Duodenal mucosa (tissue), 2 donors: ENCODE data around the gene MYO3B.

ENCODE experiments used
- H3K27ac ChIP-seq: one replicate; pipeline ENCODE4 v1.7.0; 2013; ENCODE audit warnings: low read depth, low read length
- H3K27me3 ChIP-seq, 2 donors: one replicate each; pipeline ENCODE4 v1.7.0; 2013; ENCODE audit warnings: low read length in 2 of 2, control low read depth in 1 of 2; ENCODE audit not compliant: insufficient read depth in 2 of 2, control insufficient read depth in 1 of 2
- H3K36me3 ChIP-seq, 2 donors: one replicate each; pipeline ENCODE4 v1.7.0; 2013; ENCODE audit warnings: low read length in 2 of 2, control low read depth in 1 of 2; ENCODE audit not compliant: insufficient read depth in 2 of 2, control insufficient read depth in 1 of 2
- H3K4me1 ChIP-seq, 2 donors: one replicate each; pipeline ENCODE4 v1.7.0; 2013; ENCODE audit warnings: low read length in 2 of 2, control low read depth in 1 of 2; ENCODE audit not compliant: insufficient read depth in 2 of 2, control insufficient read depth in 1 of 2
- H3K4me3 ChIP-seq, 2 donors: one replicate each; pipeline ENCODE4 v1.7.0; 2013; ENCODE audit warnings: low read length in 2 of 2, low read depth in 1 of 2
- H3K9ac ChIP-seq, 2 donors: one replicate each; pipeline ENCODE4 v1.7.0; 2013; ENCODE audit warnings: low read length in 2 of 2, low read depth in 1 of 2
- H3K9me3 ChIP-seq, 2 donors: one replicate each; pipeline ENCODE4 v1.7.0; 2013; ENCODE audit warnings: low read length in 2 of 2, control low read depth in 1 of 2; ENCODE audit not compliant: control insufficient read depth in 1 of 2

The MYO3B gene

DNA sequence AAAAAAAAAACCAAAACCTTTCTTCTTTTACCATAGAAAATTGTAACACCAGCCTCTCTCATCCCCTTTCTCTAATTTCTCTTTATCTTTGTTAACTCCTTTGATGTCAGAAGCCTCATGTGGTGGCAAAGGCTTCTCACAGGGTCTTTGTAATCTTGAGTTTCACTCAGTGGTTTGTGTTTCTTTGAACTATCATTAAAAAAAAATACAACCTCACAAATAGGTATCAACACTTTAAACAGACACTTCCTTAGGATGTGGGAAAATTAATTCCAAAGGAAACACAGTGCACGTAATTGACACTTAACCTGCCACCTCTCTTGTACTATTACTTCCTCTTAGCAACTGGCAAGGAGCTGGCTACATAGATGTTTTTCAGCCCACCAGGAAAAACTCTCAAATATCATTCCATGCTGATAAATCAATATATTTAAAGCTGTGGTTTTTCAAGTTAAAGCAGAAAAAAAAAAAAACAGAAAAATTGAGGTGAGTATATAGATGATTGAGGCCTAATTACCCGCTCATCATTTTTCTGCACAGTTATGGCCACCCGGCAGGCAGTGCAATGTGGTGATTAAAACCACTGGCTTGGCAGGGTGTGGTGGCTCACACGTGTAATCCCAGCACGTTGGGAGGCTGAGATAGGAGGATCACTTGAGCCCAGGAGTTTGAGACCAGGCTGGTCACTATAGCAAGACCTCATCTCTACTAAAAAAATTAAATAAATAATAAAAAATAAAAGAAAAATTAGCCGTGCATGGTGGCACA lies 193.5 kb downstream of the MYO3B start:
- no peaks in the 10 kb centered on the region for H3K9me3 ChIP-seq
- H3K9ac ChIP-seq, result no peak overlapping the region
- H3K4me1 ChIP-seq, result no peaks in the 10 kb centered on the region
- peaks cover 13 to 19% of the 10 kb centered on the region in 2 donors for H3K27me3 ChIP-seq
- H3K27ac ChIP-seq, result no peak overlapping the region
- H3K4me3 ChIP-seq, result no peak overlapping the region
- no peaks in the 10 kb centered on the region for H3K36me3 ChIP-seq

DNA sequence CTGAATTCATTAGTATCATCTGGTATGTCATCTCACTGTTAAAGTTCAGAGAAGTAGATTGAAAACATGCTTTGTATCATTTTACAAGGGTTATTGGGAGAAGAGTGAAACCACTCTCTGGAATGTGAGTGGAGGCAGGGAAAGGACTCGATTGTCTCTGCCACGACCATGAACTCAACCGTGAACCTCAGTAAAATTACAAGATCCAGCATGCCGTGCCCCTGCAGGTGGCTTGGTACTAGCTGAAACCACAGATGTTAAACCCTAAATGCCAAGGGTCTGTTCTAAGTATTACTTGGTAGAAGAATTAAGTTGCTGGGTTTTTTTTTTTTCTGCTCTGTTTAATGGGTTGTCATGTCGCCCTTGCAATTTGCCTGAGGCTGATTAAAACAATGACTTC lies 197.2 kb downstream of the MYO3B start:
- Histone ChIP-seq H3K27ac (no peak overlapping the region), H3K4me3 (no peak overlapping the region), H3K9ac (no peak overlapping the region), H3K4me1 (no peaks in the 10 kb centered on the region), H3K36me3 (no peaks in the 10 kb centered on the region), H3K9me3 (no peaks in the 10 kb centered on the region), H3K27me3 (peaks cover 4 to 11% of the 10 kb centered on the region in 2 donors)

DNA sequence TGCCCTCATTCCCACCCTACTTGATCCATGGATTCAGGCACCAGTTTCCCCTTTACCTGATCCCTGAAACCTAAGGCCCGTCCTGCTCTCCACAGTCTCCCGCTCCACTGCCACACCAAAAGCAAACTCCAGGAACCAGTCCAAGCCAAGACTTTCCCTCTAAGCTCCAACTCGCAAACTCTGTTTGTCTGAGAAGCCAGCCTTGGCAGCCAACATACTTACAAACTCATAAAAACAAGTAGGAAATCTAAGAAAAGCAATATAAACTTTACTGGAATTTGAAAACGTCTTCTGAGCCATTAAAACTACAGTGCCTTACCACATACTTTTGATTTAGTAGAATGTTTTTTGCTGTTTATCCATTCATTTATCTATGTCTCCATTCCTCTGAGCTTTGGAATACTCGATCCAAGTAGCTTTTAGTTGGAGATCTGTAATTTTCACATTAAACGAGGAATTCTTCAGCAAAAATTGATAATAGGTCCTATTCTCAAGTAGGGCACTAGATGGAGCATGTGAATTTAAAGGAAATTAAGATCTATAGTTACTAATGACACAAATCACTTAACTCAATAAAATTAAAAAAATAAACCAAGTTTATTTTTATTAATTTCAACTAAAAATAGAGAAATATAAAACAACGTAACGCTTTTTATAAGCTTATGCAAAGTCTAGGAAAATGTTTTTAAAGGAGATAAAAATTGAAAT lies 199.7 kb downstream of the MYO3B start:
- Histone ChIP-seq H3K27ac (no peak overlapping the region), H3K4me1 (no peaks in the 10 kb centered on the region), H3K4me3 (no peak overlapping the region), H3K27me3 (peaks cover 2 to 8% of the 10 kb centered on the region in 2 donors), H3K36me3 (no peaks in the 10 kb centered on the region), H3K9ac (no peak overlapping the region), H3K9me3 (no peaks in the 10 kb centered on the region)

DNA sequence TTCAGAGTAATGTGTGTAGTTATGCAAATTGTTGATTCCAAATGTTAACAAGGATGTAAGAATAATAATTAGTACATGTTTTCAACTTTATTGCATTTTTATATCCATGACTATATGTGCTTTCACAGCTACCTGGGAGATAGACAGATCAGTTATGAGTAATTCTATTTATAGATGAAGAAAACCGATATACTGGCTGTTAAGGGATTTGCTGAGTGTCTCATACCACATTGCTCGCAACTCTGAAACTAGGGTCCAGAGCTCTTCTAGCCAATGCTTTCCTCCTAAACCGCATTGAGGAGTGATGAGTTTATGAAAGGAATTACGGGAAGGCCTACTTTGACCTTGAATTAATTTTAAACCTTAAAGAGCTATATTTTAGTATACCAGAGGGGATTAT lies 202.3 kb downstream of the MYO3B start:
- H3K4me3 ChIP-seq, result no peak overlapping the region
- H3K27ac ChIP-seq, result no peak overlapping the region
- no peaks in the 10 kb centered on the region for H3K9me3 ChIP-seq
- H3K27me3 ChIP-seq, result peaks cover 5 to 8% of the 10 kb centered on the region in 2 donors
- no peaks in the 10 kb centered on the region for H3K36me3 ChIP-seq
- no peak overlapping the region for H3K9ac ChIP-seq
- no peaks in the 10 kb centered on the region for H3K4me1 ChIP-seq

DNA sequence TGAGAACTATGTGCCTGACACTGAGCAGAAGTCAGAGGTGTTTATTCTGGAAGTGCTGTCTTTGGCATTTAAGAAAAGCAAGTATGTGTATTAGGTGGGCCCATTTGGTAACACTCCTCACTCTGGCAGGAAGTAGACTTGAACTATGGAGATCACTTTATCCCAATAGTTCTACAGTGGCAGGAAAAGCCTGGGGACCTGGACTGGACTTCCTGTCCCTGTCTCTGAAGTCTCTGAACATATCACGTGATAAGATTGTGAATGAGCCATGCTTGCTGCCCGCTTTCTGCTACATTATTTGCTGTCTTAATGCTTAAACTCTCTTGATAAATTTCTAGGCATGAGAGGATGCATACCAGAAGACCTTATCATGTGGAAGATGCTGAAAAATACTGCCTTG lies 203.7 kb downstream of the MYO3B start:
- Histone ChIP-seq H3K4me1 (no peaks in the 10 kb centered on the region), H3K27me3 (peaks cover 5 to 8% of the 10 kb centered on the region in 2 donors), H3K9me3 (no peaks in the 10 kb centered on the region), H3K36me3 (no peaks in the 10 kb centered on the region), H3K27ac (no peak overlapping the region), H3K9ac (no peak overlapping the region), H3K4me3 (no peak overlapping the region)

DNA sequence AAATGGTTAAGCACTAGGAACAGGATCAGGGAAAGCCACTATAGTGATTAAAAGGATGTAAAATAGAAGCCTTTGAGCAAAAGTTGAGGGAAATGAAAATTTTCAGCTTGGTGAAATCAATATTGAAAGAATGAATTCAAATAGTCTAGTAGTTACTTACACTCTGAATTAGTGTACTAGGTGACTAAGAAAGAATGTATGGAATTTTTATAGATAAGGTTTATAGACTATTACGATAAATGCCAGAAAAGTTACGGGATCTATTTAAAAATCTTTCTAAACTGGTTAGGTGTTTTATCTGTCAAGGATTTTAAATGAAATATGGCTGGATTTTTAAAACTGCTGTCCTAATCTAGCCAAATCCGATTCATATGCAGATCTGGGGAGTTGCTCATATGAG lies 208.6 kb downstream of the MYO3B start:
- Histone ChIP-seq H3K9ac (no peak overlapping the region), H3K4me1 (no peaks in the 10 kb centered on the region), H3K27ac (no peak overlapping the region), H3K4me3 (no peak overlapping the region), H3K9me3 (no peaks in the 10 kb centered on the region), H3K27me3 (peaks cover 5 to 12% of the 10 kb centered on the region in 2 donors), H3K36me3 (no peaks in the 10 kb centered on the region)

DNA sequence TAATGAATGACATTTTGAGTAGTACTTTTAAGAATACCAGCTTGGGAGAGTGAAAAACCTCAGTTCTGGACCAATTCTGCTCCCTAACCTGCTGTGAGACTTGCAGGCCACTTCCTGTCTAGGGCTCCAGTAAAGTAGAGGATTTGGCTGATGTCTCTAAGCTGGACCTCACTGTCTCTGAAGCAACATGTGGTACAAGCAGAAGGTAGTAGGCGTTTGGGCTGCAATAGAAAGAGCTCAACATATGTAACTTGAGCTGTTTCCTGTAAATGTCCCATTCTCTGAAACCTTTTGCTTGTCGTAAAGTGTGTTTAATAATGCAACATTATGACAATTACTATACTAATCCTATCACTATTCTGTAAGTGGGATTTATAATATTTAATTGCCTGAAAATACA lies 213.1 kb downstream of the MYO3B start:
- Histone ChIP-seq H3K36me3 (no peaks in the 10 kb centered on the region), H3K9ac (no peak overlapping the region), H3K9me3 (no peaks in the 10 kb centered on the region), H3K4me1 (no peaks in the 10 kb centered on the region), H3K27ac (no peak overlapping the region), H3K27me3 (peaks cover 6 to 8% of the 10 kb centered on the region in 2 donors), H3K4me3 (no peak overlapping the region)

DNA sequence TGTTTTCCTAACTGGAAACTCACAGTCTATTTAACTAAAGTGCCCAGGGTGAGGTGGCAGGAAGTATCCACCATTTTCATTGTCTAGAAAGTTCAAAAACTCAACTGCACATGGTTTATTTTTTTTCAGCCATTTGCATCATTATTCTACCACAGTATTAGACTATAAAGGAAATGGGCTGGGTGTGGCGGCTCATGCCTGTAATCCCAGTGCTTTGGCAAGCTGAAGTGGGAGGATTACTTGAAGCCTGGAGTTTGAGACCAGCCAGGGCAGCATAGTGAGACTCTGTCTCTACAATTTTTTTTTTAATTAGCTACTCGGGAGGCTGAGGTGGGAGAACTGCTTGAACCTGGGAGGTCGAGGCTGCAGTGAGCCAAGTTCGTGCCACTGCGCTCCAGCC lies 213.8 kb downstream of the MYO3B start:
- Histone ChIP-seq H3K9ac (no peak overlapping the region), H3K9me3 (no peaks in the 10 kb centered on the region), H3K27ac (no peak overlapping the region), H3K4me1 (no peaks in the 10 kb centered on the region), H3K27me3 (peaks cover 6 to 10% of the 10 kb centered on the region in 2 donors), H3K4me3 (no peak overlapping the region), H3K36me3 (no peaks in the 10 kb centered on the region)

DNA sequence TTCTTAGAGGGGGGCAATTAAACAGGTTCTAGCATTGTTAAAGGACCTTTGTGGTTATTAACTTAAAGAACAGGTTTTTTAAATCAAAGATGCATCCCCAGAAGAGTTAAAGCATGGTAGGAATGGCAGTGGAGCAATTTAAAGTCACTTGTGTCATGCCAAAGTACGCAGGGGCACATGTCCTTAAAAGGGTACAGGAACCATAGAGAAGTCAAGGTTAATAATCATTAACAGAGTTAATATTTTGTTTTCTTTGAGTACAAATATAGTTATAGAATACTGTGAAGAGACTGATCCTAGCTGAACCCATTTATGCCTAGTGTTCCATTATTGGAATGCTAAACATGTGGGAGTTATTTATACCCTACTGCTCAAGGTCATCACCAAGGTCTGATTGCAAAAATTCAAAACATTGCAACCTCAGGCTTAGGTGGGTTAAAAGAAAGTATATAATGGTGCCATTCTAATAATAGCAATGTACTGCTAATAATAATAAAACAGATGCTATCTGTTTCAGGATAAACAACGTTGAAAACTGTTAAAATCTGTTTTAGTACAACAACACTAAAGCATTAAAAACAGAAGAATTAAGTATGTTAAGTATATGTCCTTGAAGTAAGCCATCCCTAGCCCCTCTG lies 216.0 kb downstream of the MYO3B start:
- Histone ChIP-seq H3K27ac (no peak overlapping the region), H3K9me3 (no peaks in the 10 kb centered on the region), H3K36me3 (no peaks in the 10 kb centered on the region), H3K4me1 (no peaks in the 10 kb centered on the region), H3K4me3 (no peak overlapping the region), H3K27me3 (peaks cover 6 to 8% of the 10 kb centered on the region in 2 donors), H3K9ac (no peak overlapping the region)
